ENCODE results near the gene SPAG4. TPM values are rescaled to one million over a fixed set of nuclear protein-coding genes. Genes with fewer than 3 reads are reported as not detected.

SPAG4 gene
- total and polyA plus RNA-seq, 10 of the 15 experiments (the other 5 are each of a cell fraction or from before 2014, with no cell fraction given), result 0.90 to 12.5 (median 2.4) TPM

GRCh38 chr20:35648836-35649235 lies 33.2 kb downstream of the SPAG4 start (continued):
- no peak for TF ChIP-seq BCL3 (IDR thresholded peaks at IDR 0.05; ENCODE audit: borderline replicate concordance, insufficient read depth, low read depth, low read length, poor library complexity, severe bottlenecking)
- TF ChIP-seq PAX8 (IDR thresholded peaks at IDR 0.05), result no peak
- no peak for TF ChIP-seq TBL1XR1 (IDR thresholded peaks at IDR 0.05; ENCODE audit: low read depth, low read length)
- TF ChIP-seq ZBTB11 (CRISPR knock-in tag; IDR thresholded peaks at IDR 0.05), result no peak
- TF ChIP-seq BHLHE40 (IDR thresholded peaks at IDR 0.05; ENCODE audit: borderline replicate concordance in 1 of 2, low read depth in 2 of 2, low read length in 1 of 2), result no peak
- no peak for TF ChIP-seq POU2F2 (IDR thresholded peaks at IDR 0.05; ENCODE audit: borderline replicate concordance, low read depth, low read length)
- no peak for TF ChIP-seq BCLAF1 (IDR thresholded peaks at IDR 0.05)
- TF ChIP-seq ELK1 (IDR thresholded peaks at IDR 0.05; ENCODE audit: low read depth, low read length), result no peak

Data from GM12878 (cell line).